Tibial nerve (tissue), 4 donors: ENCODE measurements around the gene CEP128. TPM values are rescaled to one million over a fixed set of nuclear protein-coding genes. Genes with fewer than 3 reads are reported as not detected.

Experiments
- DNase-seq, 2 donors: peaks; one replicate each; pipeline ENCODE4 v3.0.0-alpha.2; 2019; ENCODE audit warnings: low spot score in 2 of 2
- H3K27ac ChIP-seq, 4 donors: fragments of 200-600 bp; sonication (generic) in 3 of 4; one replicate each; pipeline ENCODE4 v1.5.1; 2017 to 2019; ENCODE audit warnings: mild to moderate bottlenecking in 1 of 4
- H3K27me3 ChIP-seq, 2 donors: fragments of 200-600 bp; sonication (generic) in 1 of 2; one replicate each; pipeline versions ENCODE4 v1.5.1 to v1.6.0; 2017 to 2019
- H3K36me3 ChIP-seq, 3 donors: fragments of 200-600 bp; sonication (generic); one replicate each; pipeline ENCODE4 v1.5.1; 2018 to 2019
- H3K4me1 ChIP-seq, 4 donors: fragments of 200-600 bp; sonication (generic) in 3 of 4; one replicate each; pipeline ENCODE4 v1.5.1; 2017 to 2019
- H3K4me3 ChIP-seq, 4 donors: fragments of 200-600 bp; sonication (generic) in 3 of 4; one replicate each; pipeline ENCODE4 v1.5.1; 2017 to 2019; ENCODE audit warnings: mild to moderate bottlenecking in 1 of 4, moderate library complexity in 1 of 4
- H3K9me3 ChIP-seq, 4 donors: fragments of 200-600 bp; sonication (generic) in 3 of 4; one replicate each; pipeline ENCODE4 v1.5.1; 2017 to 2019
- EP300 ChIP-seq, 2 donors: sonication (generic); formaldehyde crosslinking; IDR thresholded peaks; one replicate each; pipeline ENCODE4 v1.6.1; 2017; ENCODE audit warnings: antibody characterized with exemption in 2 of 2, mild to moderate bottlenecking in 1 of 2
- POLR2A ChIP-seq, 2 donors: fragments of 450-650 bp; IDR thresholded peaks; one replicate each; pipeline ENCODE4 v1.6.1; 2017; ENCODE audit warnings: antibody characterized with exemption in 2 of 2, mild to moderate bottlenecking in 2 of 2, moderate library complexity in 2 of 2
- WGBS, 2 donors: methylation state at CpG; one replicate each; pipeline ENCODE4 v1.1.5; 2018; 5-methylcytosine and 5-hydroxymethylcytosine counted together
- total RNA-seq, 4 donors: library from RNA; depleted of rRNA; stranded (reverse); fragments of >200 nt; gene quantifications; one replicate each; pipeline ENCODE4 v1.1.0, GENCODE V29; 2016
- TF ChIP-seq, protein P1 (sequence below), 5 experiments: fragments of 200-600 bp in 3 of 5; fragments of 450-650 bp in 2 of 5; sonication (generic) in 3 of 5; IDR thresholded peaks; one replicate each; pipeline ENCODE4 v1.5.1; 2016 to 2019; ENCODE audit warnings: antibody characterized with exemption in 5 of 5, mild to moderate bottlenecking in 3 of 5, moderate library complexity in 2 of 5

Gene CEP128
- total RNA-seq, 4 donors from 2014 or later: 7.3 to 13.9 (median 12.5) TPM

DNA sequence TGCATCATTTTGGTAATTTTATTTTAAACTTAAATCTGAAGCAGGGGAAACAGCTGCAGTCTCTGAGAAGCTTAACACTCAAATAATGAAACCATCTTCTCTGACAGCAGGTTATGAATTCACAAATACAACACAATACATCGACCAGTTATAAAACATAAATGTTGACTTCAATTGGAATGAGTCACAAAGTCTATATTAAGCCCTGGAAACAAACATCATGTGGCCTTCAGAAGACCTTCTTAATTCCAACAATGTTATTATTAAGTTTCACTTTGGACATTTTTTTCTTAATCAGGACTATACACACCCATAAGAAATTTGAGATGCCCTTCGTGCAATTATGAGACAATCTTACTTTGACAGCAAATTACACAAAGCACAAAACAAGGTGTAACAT is 68.9 kb downstream of the CEP128 start:
- TF ChIP-seq, protein P1, sequence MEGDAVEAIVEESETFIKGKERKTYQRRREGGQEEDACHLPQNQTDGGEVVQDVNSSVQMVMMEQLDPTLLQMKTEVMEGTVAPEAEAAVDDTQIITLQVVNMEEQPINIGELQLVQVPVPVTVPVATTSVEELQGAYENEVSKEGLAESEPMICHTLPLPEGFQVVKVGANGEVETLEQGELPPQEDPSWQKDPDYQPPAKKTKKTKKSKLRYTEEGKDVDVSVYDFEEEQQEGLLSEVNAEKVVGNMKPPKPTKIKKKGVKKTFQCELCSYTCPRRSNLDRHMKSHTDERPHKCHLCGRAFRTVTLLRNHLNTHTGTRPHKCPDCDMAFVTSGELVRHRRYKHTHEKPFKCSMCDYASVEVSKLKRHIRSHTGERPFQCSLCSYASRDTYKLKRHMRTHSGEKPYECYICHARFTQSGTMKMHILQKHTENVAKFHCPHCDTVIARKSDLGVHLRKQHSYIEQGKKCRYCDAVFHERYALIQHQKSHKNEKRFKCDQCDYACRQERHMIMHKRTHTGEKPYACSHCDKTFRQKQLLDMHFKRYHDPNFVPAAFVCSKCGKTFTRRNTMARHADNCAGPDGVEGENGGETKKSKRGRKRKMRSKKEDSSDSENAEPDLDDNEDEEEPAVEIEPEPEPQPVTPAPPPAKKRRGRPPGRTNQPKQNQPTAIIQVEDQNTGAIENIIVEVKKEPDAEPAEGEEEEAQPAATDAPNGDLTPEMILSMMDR (IDR thresholded peaks at IDR 0.05): no peak
- TF ChIP-seq POLR2A (IDR thresholded peaks at IDR 0.05) (no peak), EP300 (IDR thresholded peaks at IDR 0.05) (no peak)
- Histone ChIP-seq H3K27me3 (no peaks in the 10 kb centered on the region), H3K9me3 (peaks cover 0 to 25% (median 6%) of the 10 kb centered on the region in 4 donors), H3K27ac (no peak overlapping the region), H3K4me1 (no peaks in the 10 kb centered on the region), H3K36me3 (peaks cover 0 to 30% (median 0%) of the 10 kb centered on the region in 3 donors), H3K4me3 (no peak overlapping the region)
- DNase-seq: no peak
- 83 to 94% methylated on average over 2 of the region's 2 CpGs for WGBS, 2 donors

DNA sequence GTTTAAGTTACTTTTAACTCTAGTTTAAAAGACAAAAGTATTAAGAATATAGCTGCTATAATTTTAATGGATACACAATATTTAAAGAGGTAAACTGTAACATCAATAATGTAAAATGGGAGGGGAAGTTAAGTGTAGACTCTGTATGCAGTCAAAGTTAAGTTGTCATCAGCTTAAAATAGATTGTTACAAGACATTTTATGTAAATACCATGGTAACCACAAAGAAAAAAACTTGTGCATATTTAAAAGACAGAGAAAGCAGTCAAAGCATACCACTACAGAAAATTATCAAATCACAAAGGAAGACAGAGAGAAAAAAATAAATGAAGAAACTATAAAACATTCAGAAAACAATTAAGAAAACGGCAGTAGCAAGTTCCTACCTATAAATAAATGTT is 73.3 kb downstream of the CEP128 start:
- TF ChIP-seq EP300 (IDR thresholded peaks at IDR 0.05) (no peak), POLR2A (IDR thresholded peaks at IDR 0.05) (no peak)
- TF ChIP-seq, protein P1 (IDR thresholded peaks at IDR 0.05): no peak
- WGBS, 2 donors: 80 to 89% methylated on average over 1 of the region's 1 CpG
- DNase-seq: no peak
- Histone ChIP-seq H3K27me3 (no peaks in the 10 kb centered on the region), H3K36me3 (peaks cover 0 to 18% (median 0%) of the 10 kb centered on the region in 3 donors), H3K4me3 (no peak overlapping the region), H3K4me1 (no peaks in the 10 kb centered on the region), H3K27ac (no peak overlapping the region), H3K9me3 (peaks cover 0 to 42% (median 10%) of the 10 kb centered on the region in 4 donors)

DNA sequence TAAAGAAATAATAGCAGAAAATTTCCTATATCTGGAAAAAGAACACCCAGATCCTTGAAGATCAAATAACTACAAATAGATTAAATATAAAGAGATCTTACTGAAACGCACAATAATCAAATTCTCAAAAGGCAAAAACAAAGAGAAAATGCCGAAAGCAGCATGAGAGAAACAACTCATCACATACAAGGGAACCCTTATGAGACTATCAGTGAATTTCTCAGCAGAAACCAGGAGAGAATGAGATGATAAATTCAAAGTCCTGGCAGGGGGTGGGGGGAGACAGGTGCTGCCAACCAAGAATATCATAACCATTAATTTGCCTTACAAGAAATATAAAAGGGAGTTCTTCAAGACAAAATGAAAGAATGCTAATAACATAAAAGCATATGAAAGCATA is 73.7 kb downstream of the CEP128 start:
- WGBS, 2 donors: 97 to 99% methylated on average over 2 of the region's 2 CpGs
- H3K9me3 ChIP-seq: peaks cover 0 to 42% (median 10%) of the 10 kb centered on the region in 4 donors
- no peaks in the 10 kb centered on the region for H3K27me3 ChIP-seq

DNA sequence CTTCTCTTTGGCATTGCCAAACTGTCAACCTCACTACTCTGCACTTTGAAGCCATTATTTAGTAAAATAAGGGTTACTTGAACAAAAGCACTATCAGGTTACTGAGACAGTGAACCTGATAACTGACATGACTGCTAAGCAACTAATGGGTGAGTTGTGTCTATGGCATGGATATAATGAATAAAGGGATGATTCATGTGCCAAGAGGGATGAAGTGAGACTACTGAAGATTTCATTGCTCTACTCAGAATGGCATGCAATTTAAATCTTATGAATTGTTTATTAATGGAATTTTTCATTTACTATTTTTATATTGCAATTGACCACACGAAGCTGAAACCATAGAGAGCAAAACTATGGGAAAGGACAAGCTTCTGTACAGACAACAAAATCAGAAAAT is 74.4 kb downstream of the CEP128 start:
- peaks cover 0 to 42% (median 10%) of the 10 kb centered on the region in 4 donors for H3K9me3 ChIP-seq
- WGBS, 2 donors: 7 to 71% methylated on average over 1 of the region's 1 CpG
- peaks cover 0 to 12% (median 0%) of the 10 kb centered on the region in 3 donors for H3K36me3 ChIP-seq
- no peaks in the 10 kb centered on the region for H3K27me3 ChIP-seq
- H3K4me1 ChIP-seq: no peaks in the 10 kb centered on the region
- no peak overlapping the region for H3K4me3 ChIP-seq
- no peak for TF ChIP-seq EP300 (IDR thresholded peaks at IDR 0.05)
- TF ChIP-seq, protein P1 (IDR thresholded peaks at IDR 0.05): no peak
- no peak for TF ChIP-seq POLR2A (IDR thresholded peaks at IDR 0.05)
- no peak overlapping the region for H3K27ac ChIP-seq
- DNase-seq: no peak

More for the DNA sequence above, 73.7 kb downstream of the CEP128 start:
- Histone ChIP-seq H3K36me3 (peaks cover 0 to 17% (median 0%) of the 10 kb centered on the region in 3 donors), H3K27ac (no peak overlapping the region), H3K4me1 (no peaks in the 10 kb centered on the region), H3K4me3 (no peak overlapping the region)
- no peak for DNase-seq
- TF ChIP-seq POLR2A (IDR thresholded peaks at IDR 0.05): no peak
- TF ChIP-seq, protein P1 (IDR thresholded peaks at IDR 0.05): no peak
- TF ChIP-seq EP300 (IDR thresholded peaks at IDR 0.05): no peak

DNA sequence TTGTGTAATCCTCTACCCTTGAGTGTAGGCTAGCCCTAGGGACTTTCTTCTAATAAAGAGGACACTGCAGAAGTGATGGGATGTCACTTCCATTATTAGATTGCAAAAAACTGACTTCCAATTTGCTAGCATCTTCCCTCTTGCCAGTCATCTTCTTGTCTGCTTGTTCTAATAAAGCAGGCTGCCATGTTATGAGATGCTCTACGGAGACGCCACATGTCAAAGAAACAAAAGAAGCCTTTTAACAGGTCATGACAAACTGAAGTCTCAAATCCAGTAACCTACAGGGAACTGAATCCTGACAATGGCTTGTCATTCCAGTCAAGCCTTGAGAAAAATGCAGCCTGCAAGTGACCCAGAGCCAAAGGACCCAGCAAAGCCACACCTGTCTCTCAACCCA is 76.0 kb downstream of the CEP128 start:
- DNase-seq: no peak
- no peaks in the 10 kb centered on the region for H3K27me3 ChIP-seq
- 96 to 97% methylated on average over 2 of the region's 2 CpGs for WGBS, 2 donors

More for the DNA sequence above, 76.0 kb downstream of the CEP128 start:
- Histone ChIP-seq H3K4me3 (no peak overlapping the region), H3K36me3 (peaks cover 0 to 12% (median 0%) of the 10 kb centered on the region in 3 donors), H3K4me1 (no peaks in the 10 kb centered on the region), H3K27ac (no peak overlapping the region), H3K9me3 (peaks cover 0 to 42% (median 8%) of the 10 kb centered on the region in 4 donors)
- TF ChIP-seq POLR2A (IDR thresholded peaks at IDR 0.05) (no peak), EP300 (IDR thresholded peaks at IDR 0.05) (no peak)
- TF ChIP-seq, protein P1 (IDR thresholded peaks at IDR 0.05): no peak
